Duodenal mucosa (tissue), 2 donors: ENCODE results near the gene CNEP1R1.
A peak's percentile ranks its signal among the peaks of the same experiment; 100 is the strongest.
"Not testable (repeated sequence)": the region's sequence is repeated elsewhere in the genome, so short reads cannot be mapped to it uniquely, and the experiment has no call there.

Experiments used
- H3K27ac ChIP-seq: one replicate; pipeline ENCODE4 v1.7.0; 2013; ENCODE audit warnings: low read depth, low read length
- H3K27me3 ChIP-seq, 2 donors: one replicate each; pipeline ENCODE4 v1.7.0; 2013; ENCODE audit warnings: low read length in 2 of 2, control low read depth in 1 of 2; ENCODE audit not compliant: insufficient read depth in 2 of 2, control insufficient read depth in 1 of 2
- H3K36me3 ChIP-seq, 2 donors: one replicate each; pipeline ENCODE4 v1.7.0; 2013; ENCODE audit warnings: low read length in 2 of 2, control low read depth in 1 of 2; ENCODE audit not compliant: insufficient read depth in 2 of 2, control insufficient read depth in 1 of 2
- H3K4me1 ChIP-seq, 2 donors: one replicate each; pipeline ENCODE4 v1.7.0; 2013; ENCODE audit warnings: low read length in 2 of 2, control low read depth in 1 of 2; ENCODE audit not compliant: insufficient read depth in 2 of 2, control insufficient read depth in 1 of 2
- H3K4me3 ChIP-seq, 2 donors: one replicate each; pipeline ENCODE4 v1.7.0; 2013; ENCODE audit warnings: low read length in 2 of 2, low read depth in 1 of 2
- H3K9ac ChIP-seq, 2 donors: one replicate each; pipeline ENCODE4 v1.7.0; 2013; ENCODE audit warnings: low read length in 2 of 2, low read depth in 1 of 2
- H3K9me3 ChIP-seq, 2 donors: one replicate each; pipeline ENCODE4 v1.7.0; 2013; ENCODE audit warnings: low read length in 2 of 2, control low read depth in 1 of 2; ENCODE audit not compliant: control insufficient read depth in 1 of 2

CNEP1R1 gene

DNA sequence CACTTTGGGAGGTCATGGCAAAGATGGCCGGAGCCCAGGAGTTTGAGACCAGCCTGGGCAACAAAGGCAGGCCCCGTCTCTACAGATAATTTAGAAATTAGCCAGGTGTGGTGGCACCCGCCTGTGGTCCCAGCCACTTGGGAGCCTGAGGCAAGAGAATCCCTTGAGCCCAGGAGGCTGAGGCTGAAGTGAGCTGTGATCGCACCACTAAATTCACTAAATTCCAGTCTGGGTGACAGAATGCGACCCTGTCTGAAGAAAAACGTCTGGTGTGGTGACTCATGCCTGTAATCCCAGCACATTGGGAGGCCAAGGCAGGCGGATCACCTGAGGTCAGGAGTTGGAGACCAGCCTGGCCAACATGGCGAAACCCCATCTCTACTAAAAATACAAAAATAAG is 10.8 kb upstream of the CNEP1R1 start:
- H3K9me3 ChIP-seq, H3K27ac ChIP-seq, H3K27me3 ChIP-seq, H3K9ac ChIP-seq, H3K4me3 ChIP-seq, H3K36me3 ChIP-seq, H3K4me1 ChIP-seq: not testable (repeated sequence)

DNA sequence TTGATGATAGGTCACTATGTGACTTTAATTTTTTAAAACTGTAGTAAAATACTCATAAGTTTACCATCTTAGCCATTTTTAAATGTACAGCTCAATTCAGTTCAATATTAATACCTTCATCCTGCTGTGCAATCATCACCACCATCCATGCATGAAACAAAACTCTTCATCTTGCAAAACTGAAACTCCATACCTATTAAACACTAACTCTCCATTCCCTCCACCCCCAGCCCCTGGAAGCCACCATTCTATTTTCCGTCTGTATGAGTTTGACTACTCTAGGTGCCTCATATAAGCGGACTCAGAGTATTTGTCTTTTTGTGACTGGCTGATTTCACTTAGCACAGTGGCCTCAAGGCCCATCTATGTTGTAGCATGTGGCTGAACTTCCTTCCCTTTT is 9.4 kb upstream of the CNEP1R1 start:
- Histone ChIP-seq H3K4me3 (no peak overlapping the region), H3K27ac (no peak overlapping the region), H3K9ac (no peak overlapping the region), H3K36me3 (no peaks in the 10 kb centered on the region), H3K9me3 (no peaks in the 10 kb centered on the region), H3K27me3 (no peaks in the 10 kb centered on the region), H3K4me1 (no peaks in the 10 kb centered on the region)

DNA sequence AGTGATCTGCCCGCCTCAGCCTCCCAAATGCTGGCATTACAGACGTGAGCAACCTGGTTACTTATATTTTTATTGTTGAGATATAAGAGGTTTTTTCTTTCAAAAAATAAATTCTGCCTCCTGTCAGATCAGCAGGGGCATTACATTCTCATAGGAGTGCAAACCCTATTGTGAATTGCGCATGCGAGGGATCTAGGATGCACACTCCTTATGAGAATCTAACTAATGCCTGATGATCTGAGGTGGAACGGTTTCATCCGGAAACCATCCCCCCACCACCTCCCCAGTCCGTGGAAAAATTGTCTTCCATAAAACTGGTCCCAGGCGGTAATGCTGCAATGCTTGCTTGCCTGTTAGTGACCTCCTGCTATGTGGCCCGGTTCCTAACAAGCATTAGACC is 7.5 kb upstream of the CNEP1R1 start:
- H3K27me3 ChIP-seq, result no peaks in the 10 kb centered on the region
- H3K27ac ChIP-seq, result no peak overlapping the region
- H3K36me3 ChIP-seq, result no peaks in the 10 kb centered on the region
- H3K4me1 ChIP-seq, result no peaks in the 10 kb centered on the region
- H3K4me3 ChIP-seq, result no peak overlapping the region
- no peaks in the 10 kb centered on the region for H3K9me3 ChIP-seq
- no peak overlapping the region for H3K9ac ChIP-seq

GRCh38 chr16:50021544-50021943 is 3.5 kb upstream of the CNEP1R1 start:
- no peaks in the 10 kb centered on the region for H3K9me3 ChIP-seq
- H3K4me1 ChIP-seq, result peaks cover 6 to 10% of the 10 kb centered on the region in 2 donors
- H3K27ac ChIP-seq, result no peak overlapping the region
- no peak overlapping the region for H3K4me3 ChIP-seq
- H3K27me3 ChIP-seq, result no peaks in the 10 kb centered on the region
- no peak overlapping the region for H3K9ac ChIP-seq
- H3K36me3 ChIP-seq, result no peaks in the 10 kb centered on the region

DNA sequence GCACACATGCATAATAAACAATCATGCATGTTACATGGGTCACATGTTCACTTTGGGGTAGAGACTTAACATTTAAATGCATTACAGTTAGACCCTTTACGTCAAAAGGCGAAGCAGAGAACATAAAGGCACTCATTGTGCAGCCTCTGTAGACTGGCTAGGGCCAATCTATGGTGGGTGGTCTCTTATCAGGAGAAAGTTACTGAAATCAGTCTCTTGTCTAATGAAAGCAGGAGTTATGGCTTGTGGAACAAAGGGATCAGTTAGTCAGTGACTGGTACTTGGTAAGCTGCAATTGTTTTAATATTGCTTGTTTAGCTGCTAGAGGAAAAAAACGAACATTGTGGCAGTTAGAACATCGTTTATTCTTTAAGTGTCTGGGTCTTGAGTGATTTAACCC is 1.4 kb upstream of the CNEP1R1 start:
- no peaks in the 10 kb centered on the region for H3K9me3 ChIP-seq
- peaks cover 6 to 10% of the 10 kb centered on the region in 2 donors for H3K4me1 ChIP-seq
- H3K9ac ChIP-seq, result no peak overlapping the region
- H3K27ac ChIP-seq, result no peak overlapping the region
- no peak overlapping the region for H3K4me3 ChIP-seq
- H3K27me3 ChIP-seq, result no peaks in the 10 kb centered on the region
- no peaks in the 10 kb centered on the region for H3K36me3 ChIP-seq

- Histone ChIP-seq H3K27ac (no peak overlapping the region), H3K9me3 (no peaks in the 10 kb centered on the region), H3K36me3 (peaks cover 0 to under 1% of the 10 kb centered on the region in 2 donors), H3K4me3 (peak overlapping the region; percentile 27 to 28), H3K9ac (peak overlapping the region in 1 of 2 donors; percentile 0), H3K27me3 (no peaks in the 10 kb centered on the region), H3K4me1 (peaks cover 6 to 10% of the 10 kb centered on the region in 2 donors)
Measured at GRCh38 chr16:50024207-50024606, 818 bp upstream of the CNEP1R1 start.

DNA sequence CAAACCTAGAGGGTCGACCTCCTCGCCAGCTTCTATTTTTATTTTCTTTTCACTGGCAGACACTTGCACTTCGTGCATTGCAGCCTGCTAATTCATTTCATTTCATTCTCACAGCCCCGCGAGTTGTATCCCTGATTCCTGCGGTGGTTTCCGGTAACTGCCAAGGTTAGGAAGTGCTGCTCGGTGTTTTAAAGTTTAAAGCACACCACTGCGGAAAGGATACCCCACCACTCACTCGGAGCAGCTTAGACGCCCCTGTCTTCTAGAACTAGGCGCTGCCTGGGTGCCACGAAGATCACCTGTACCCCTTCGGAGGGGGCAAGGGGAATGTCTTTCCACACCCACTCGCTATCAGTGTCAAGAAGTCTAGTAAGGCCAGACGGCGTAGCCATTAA is 509 bp downstream of the CNEP1R1 start:
- H3K9me3 ChIP-seq, result no peaks in the 10 kb centered on the region
- peak overlapping the region; percentile 42 for H3K27ac ChIP-seq
- H3K9ac ChIP-seq, result peak overlapping the region; percentile 79 to 81
- no peaks in the 10 kb centered on the region for H3K27me3 ChIP-seq
- H3K4me1 ChIP-seq, result peaks cover 6 to 10% of the 10 kb centered on the region in 2 donors
- H3K36me3 ChIP-seq, result peaks cover 5 to 11% of the 10 kb centered on the region in 2 donors
- peak overlapping the region; percentile 75 to 93 for H3K4me3 ChIP-seq

- Histone ChIP-seq H3K4me3 (no peak overlapping the region), H3K9ac (no peak overlapping the region), H3K9me3 (no peaks in the 10 kb centered on the region), H3K4me1 (peaks cover 6 to 10% of the 10 kb centered on the region in 2 donors), H3K27ac (no peak overlapping the region), H3K27me3 (no peaks in the 10 kb centered on the region), H3K36me3 (peaks cover 20% of the 10 kb centered on the region in 2 donors)
Measured at GRCh38 chr16:50027829-50028228, 2.8 kb downstream of the CNEP1R1 start.

GRCh38 chr16:50035468-50035992 is 10.5 kb downstream of the CNEP1R1 start:
- H3K9me3 ChIP-seq, result no peaks in the 10 kb centered on the region
- peaks cover 18 to 29% of the 10 kb centered on the region in 2 donors for H3K36me3 ChIP-seq
- no peak overlapping the region for H3K9ac ChIP-seq
- no peak overlapping the region for H3K4me3 ChIP-seq
- H3K27ac ChIP-seq, result no peak overlapping the region
- peaks cover 0 to 23% of the 10 kb centered on the region in 2 donors for H3K4me1 ChIP-seq
- no peaks in the 10 kb centered on the region for H3K27me3 ChIP-seq

DNA sequence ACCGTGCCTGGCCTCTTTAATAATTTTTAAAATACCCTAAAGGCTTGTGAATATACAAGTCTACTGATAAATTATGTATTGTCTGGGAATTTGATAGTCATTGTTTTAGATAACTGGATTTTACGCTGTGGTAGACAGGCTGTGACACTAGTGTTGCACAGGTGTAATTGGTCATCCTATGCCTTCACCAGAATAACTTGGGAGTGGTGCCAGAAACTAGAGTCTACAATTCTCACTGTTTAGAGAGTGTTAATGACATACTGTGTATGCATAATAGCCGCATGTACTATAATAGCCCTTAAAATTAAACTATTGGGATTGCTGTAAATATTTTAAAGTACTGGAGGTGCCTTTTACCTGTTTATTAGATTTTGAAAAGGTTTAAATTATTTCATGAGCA is 11.4 kb downstream of the CNEP1R1 start:
- Histone ChIP-seq H3K4me1 (peaks cover 0 to 23% of the 10 kb centered on the region in 2 donors), H3K4me3 (no peak overlapping the region), H3K9ac (no peak overlapping the region), H3K27ac (no peak overlapping the region), H3K36me3 (peaks cover 13 to 29% of the 10 kb centered on the region in 2 donors), H3K9me3 (no peaks in the 10 kb centered on the region), H3K27me3 (no peaks in the 10 kb centered on the region)
